Measurements from ENCODE around the gene RBM43. TPM values are rescaled to one million over a fixed set of nuclear protein-coding genes. Genes with fewer than 3 reads are reported as not detected.

The RBM43 gene
- polyA plus RNA-seq, 2 of the 4 experiments (the other 2 are of a cell fraction): 4.8 to 9.3 TPM

DNA sequence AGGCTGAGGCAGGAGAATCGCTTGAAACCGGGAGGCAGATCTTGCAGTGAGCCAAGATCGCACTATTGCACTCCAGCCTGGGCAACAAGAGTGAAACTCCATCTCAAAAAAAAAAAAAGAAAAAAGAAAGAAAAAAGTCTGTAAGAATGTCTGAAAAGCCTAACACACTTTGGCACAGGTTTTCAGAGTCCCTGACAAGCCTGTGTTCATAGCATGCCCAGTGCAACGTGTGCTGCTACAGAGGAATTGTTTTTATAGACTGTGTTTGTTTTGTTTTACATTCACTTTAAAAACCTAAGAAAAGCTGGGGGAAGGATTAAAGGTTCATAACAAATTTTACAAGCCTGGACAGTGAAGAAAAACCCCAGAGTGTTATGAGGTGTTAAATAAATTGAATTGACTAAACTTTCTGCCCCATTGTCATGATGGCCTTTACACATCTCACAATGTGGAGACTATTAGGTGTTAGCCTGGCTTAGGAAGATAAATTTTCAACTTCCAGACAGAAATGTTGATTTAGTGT is 55.2 kb downstream of the RBM43 start:
- ATAC-seq: no peak
- TF ChIP-seq NR3C1 (IDR thresholded peaks at IDR 0.05) (no peak), ZFP36 (IDR thresholded peaks at IDR 0.05; ENCODE audit: borderline replicate concordance, partially characterized antibody) (no peak)
- POLR2A ChIA-PET: no interaction called here
- CTCF ChIA-PET: no interaction called here
- H3K4me1 ChIP-seq: no peaks in the 10 kb centered on the region
- no peak overlapping the region for H3K27ac ChIP-seq
- no peak for DNase-seq (ENCODE audit: low read depth in 1 of 2, low spot score in 1 of 2)
- FAIRE-seq: no peak
- no peak overlapping the region for H3K4me3 ChIP-seq
- H3K9me3 ChIP-seq: no peaks in the 10 kb centered on the region
- no peak overlapping the region for H3K4me2 ChIP-seq
- WGBS (ENCODE audit: missing lambda C conversion rate): 74% methylated on average over 4 of the region's 4 CpGs

DNA sequence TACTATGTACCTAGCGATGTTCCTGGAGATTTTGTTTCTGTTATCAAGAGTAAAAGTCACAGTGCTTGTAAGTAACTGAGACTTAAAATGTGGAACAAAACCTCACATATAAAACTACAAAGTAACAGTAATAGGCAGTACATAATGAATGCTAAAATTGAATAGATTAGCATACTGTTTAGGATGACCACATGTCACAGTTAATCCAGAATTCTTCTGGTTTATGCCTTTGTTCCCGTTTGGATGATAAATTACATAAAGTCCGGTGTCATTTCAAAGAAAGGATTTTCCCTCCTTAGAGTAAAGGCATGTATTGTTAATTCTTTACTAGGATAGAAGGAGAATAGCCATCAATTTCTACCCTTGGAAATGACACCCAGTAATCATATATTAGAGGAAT is 56.1 kb downstream of the RBM43 start:
- CTCF ChIA-PET: interaction anchor here (0.6 kb wide), 1 partner anchor 123 kb away, joined by 3 read pairs; no protein-coding TSS in a partner anchor
- TF ChIP-seq ZNF302 (CRISPR knock-in tag; IDR thresholded peaks at IDR 0.05) (no peak), CHD4 (IDR thresholded peaks at IDR 0.05; ENCODE audit: borderline replicate concordance) (no peak)
- TF ChIP-seq, protein P1, sequence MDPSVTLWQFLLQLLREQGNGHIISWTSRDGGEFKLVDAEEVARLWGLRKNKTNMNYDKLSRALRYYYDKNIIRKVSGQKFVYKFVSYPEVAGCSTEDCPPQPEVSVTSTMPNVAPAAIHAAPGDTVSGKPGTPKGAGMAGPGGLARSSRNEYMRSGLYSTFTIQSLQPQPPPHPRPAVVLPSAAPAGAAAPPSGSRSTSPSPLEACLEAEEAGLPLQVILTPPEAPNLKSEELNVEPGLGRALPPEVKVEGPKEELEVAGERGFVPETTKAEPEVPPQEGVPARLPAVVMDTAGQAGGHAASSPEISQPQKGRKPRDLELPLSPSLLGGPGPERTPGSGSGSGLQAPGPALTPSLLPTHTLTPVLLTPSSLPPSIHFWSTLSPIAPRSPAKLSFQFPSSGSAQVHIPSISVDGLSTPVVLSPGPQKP (IDR thresholded peaks at IDR 0.05; ENCODE audit: low read depth, low read length): no peak
- WGBS (ENCODE audit: missing lambda C conversion rate): 46% methylated on average over 3 of the region's 3 CpGs
- no peaks in the 10 kb centered on the region for H3K9me3 ChIP-seq
- H3K4me2 ChIP-seq: no peak overlapping the region
- H3K27ac ChIP-seq: no peak overlapping the region
- DNase-seq (ENCODE audit: low read depth in 1 of 2, low spot score in 1 of 2) (no peak), FAIRE-seq (no peak), ATAC-seq (no peak)
- no peak overlapping the region for H3K4me3 ChIP-seq
- H3K4me1 ChIP-seq: no peaks in the 10 kb centered on the region
- POLR2A ChIA-PET: no interaction called here

DNA sequence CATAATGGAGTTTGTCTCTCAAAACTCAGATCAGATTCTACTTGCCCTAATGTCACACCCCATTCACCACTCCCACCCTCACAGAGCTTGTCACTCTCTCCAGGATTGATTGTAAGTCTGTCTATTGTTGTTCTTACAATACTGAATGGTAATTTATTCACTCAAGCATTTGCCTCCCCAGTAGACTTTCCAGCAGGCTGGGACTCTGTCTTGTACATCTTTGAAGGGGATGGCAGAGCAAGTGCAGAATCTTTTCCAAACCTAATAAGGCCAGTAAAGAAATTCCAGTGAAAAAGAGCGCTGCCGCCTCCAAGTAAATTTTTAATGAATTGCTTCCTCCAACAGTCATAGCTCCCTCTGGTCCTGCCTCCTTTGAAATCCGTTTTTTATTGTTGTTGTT is 56.9 kb downstream of the RBM43 start:
- no peaks in the 10 kb centered on the region for H3K9me3 ChIP-seq
- TF ChIP-seq NR3C1 (IDR thresholded peaks at IDR 0.05) (no peak), TFCP2L1 (CRISPR knock-in tag; IDR thresholded peaks at IDR 0.05) (no peak), HOXB5 (CRISPR knock-in tag; IDR thresholded peaks at IDR 0.05) (no peak), HOXB13 (CRISPR knock-in tag; IDR thresholded peaks at IDR 0.05; ENCODE audit: low read depth) (no peak), ZC3H11A (IDR thresholded peaks at IDR 0.05) (no peak), KDM1A (IDR thresholded peaks at IDR 0.05; ENCODE audit: low read depth) (no peak), CHD2 (IDR thresholded peaks at IDR 0.05; ENCODE audit: low read length, partially characterized antibody) (no peak), RAD21 (conservative IDR thresholded peaks at IDR 0.05 in 1 of 2, IDR thresholded peaks at IDR 0.05 in 1 of 2) (no peak), ZSCAN20 (CRISPR knock-in tag; IDR thresholded peaks at IDR 0.05) (no peak), TP53 (CRISPR knock-in tag; IDR thresholded peaks at IDR 0.05) (no peak), BHLHE40 (IDR thresholded peaks at IDR 0.05; ENCODE audit: low read depth, low read length) (no peak), SMC3 (IDR thresholded peaks at IDR 0.05) (no peak)
- TF ChIP-seq, protein P2, sequence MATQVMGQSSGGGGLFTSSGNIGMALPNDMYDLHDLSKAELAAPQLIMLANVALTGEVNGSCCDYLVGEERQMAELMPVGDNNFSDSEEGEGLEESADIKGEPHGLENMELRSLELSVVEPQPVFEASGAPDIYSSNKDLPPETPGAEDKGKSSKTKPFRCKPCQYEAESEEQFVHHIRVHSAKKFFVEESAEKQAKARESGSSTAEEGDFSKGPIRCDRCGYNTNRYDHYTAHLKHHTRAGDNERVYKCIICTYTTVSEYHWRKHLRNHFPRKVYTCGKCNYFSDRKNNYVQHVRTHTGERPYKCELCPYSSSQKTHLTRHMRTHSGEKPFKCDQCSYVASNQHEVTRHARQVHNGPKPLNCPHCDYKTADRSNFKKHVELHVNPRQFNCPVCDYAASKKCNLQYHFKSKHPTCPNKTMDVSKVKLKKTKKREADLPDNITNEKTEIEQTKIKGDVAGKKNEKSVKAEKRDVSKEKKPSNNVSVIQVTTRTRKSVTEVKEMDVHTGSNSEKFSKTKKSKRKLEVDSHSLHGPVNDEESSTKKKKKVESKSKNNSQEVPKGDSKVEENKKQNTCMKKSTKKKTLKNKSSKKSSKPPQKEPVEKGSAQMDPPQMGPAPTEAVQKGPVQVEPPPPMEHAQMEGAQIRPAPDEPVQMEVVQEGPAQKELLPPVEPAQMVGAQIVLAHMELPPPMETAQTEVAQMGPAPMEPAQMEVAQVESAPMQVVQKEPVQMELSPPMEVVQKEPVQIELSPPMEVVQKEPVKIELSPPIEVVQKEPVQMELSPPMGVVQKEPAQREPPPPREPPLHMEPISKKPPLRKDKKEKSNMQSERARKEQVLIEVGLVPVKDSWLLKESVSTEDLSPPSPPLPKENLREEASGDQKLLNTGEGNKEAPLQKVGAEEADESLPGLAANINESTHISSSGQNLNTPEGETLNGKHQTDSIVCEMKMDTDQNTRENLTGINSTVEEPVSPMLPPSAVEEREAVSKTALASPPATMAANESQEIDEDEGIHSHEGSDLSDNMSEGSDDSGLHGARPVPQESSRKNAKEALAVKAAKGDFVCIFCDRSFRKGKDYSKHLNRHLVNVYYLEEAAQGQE (IDR thresholded peaks at IDR 0.05): no peak
- TF ChIP-seq, protein P3, sequence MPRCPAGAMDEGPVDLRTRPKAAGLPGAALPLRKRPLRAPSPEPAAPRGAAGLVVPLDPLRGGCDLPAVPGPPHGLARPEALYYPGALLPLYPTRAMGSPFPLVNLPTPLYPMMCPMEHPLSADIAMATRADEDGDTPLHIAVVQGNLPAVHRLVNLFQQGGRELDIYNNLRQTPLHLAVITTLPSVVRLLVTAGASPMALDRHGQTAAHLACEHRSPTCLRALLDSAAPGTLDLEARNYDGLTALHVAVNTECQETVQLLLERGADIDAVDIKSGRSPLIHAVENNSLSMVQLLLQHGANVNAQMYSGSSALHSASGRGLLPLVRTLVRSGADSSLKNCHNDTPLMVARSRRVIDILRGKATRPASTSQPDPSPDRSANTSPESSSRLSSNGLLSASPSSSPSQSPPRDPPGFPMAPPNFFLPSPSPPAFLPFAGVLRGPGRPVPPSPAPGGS (IDR thresholded peaks at IDR 0.05): no peak
- TF ChIP-seq, protein P4, sequence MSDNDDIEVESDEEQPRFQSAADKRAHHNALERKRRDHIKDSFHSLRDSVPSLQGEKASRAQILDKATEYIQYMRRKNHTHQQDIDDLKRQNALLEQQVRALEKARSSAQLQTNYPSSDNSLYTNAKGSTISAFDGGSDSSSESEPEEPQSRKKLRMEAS (IDR thresholded peaks at IDR 0.05): no peak
- TF ChIP-seq, protein P5, sequence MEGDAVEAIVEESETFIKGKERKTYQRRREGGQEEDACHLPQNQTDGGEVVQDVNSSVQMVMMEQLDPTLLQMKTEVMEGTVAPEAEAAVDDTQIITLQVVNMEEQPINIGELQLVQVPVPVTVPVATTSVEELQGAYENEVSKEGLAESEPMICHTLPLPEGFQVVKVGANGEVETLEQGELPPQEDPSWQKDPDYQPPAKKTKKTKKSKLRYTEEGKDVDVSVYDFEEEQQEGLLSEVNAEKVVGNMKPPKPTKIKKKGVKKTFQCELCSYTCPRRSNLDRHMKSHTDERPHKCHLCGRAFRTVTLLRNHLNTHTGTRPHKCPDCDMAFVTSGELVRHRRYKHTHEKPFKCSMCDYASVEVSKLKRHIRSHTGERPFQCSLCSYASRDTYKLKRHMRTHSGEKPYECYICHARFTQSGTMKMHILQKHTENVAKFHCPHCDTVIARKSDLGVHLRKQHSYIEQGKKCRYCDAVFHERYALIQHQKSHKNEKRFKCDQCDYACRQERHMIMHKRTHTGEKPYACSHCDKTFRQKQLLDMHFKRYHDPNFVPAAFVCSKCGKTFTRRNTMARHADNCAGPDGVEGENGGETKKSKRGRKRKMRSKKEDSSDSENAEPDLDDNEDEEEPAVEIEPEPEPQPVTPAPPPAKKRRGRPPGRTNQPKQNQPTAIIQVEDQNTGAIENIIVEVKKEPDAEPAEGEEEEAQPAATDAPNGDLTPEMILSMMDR (IDR thresholded peaks at IDR 0.05): no peak
- ChIA-PET CTCF (interaction anchor here (0.6 kb wide), 1 partner anchor 122 kb away, joined by 3 read pairs; no protein-coding TSS in a partner anchor), POLR2A (no interaction called here)
- ATAC-seq (no peak), DNase-seq (ENCODE audit: low read depth in 1 of 2, low spot score in 1 of 2) (no peak), FAIRE-seq (no peak)
- H3K4me1 ChIP-seq: no peaks in the 10 kb centered on the region
- H3K27ac ChIP-seq: no peak overlapping the region
- no peak overlapping the region for H3K4me2 ChIP-seq
- 64% methylated on average over 3 of the region's 3 CpGs for WGBS (ENCODE audit: missing lambda C conversion rate)
- no peak overlapping the region for H3K4me3 ChIP-seq

Data from A549 (cell line).